Mesenteric fat pad (tissue), 1 donor: ENCODE results near the gene TNRC6B. TPM values are rescaled to one million over a fixed set of nuclear protein-coding genes. Genes with fewer than 3 reads are reported as not detected.
"Not testable (repeated sequence)": the region's sequence is repeated elsewhere in the genome, so short reads cannot be mapped to it uniquely, and the experiment has no call there.

Experiments
- DNase-seq: peaks from one replicate; pipeline ENCODE4 v3.0.0-alpha.2; 2020; ENCODE audit warnings: low spot score
- total RNA-seq: library from RNA; stranded (reverse); fragmentation: NEBNext Ultra II Directional; extraction: Animal tissue kit (Norgen Biotek cat#: 25700); gene quantifications from one replicate; pipeline ENCODE4 v1.2.1, GENCODE V29; 2021
- donor health status: DM: yes; HTN: yes; CAD: no.

Gene TNRC6B
- total RNA-seq, 1 donor from 2014 or later: 37.4 TPM

- no peak for DNase-seq
These were observed 107.8 kb downstream of the TNRC6B start for GRCh38 chr22:40285513-40285912.

- no peak for DNase-seq
These were observed 112.3 kb downstream of the TNRC6B start for GRCh38 chr22:40289991-40290459.

- no peak for DNase-seq
These were observed 112.8 kb downstream of the TNRC6B start for GRCh38 chr22:40290516-40290915.

- no peak for DNase-seq
These were observed 117.0 kb downstream of the TNRC6B start for GRCh38 chr22:40294696-40295095.

GRCh38 chr22:40300316-40300715 is 122.6 kb downstream of the TNRC6B start:
- DNase-seq: no peak

- no peak for DNase-seq
These were observed 123.4 kb downstream of the TNRC6B start for GRCh38 chr22:40300884-40301672.

- no peak for DNase-seq
These were observed 124.4 kb downstream of the TNRC6B start for GRCh38 chr22:40302149-40302548.

- DNase-seq: no peak
These were observed 127.9 kb downstream of the TNRC6B start for GRCh38 chr22:40305625-40306024.

- DNase-seq: no peak
These were observed 131.4 kb downstream of the TNRC6B start for GRCh38 chr22:40308999-40309573.

GRCh38 chr22:40309631-40310030 is 131.9 kb downstream of the TNRC6B start:
- no peak for DNase-seq

- no peak for DNase-seq
These were observed 132.5 kb downstream of the TNRC6B start for GRCh38 chr22:40310081-40310767.

- no peak for DNase-seq
These were observed 133.0 kb downstream of the TNRC6B start for GRCh38 chr22:40310768-40311120.

GRCh38 chr22:40311646-40312045 is 133.9 kb downstream of the TNRC6B start:
- DNase-seq: not testable (repeated sequence)

- DNase-seq: no peak
These were observed 134.3 kb downstream of the TNRC6B start for GRCh38 chr22:40312050-40312449.

GRCh38 chr22:40313007-40313406 is 135.3 kb downstream of the TNRC6B start:
- no peak for DNase-seq

GRCh38 chr22:40314041-40314440 is 136.3 kb downstream of the TNRC6B start:
- no peak for DNase-seq

- DNase-seq: no peak
These were observed 143.0 kb downstream of the TNRC6B start for GRCh38 chr22:40320687-40321086.

GRCh38 chr22:40322021-40322420 is 144.3 kb downstream of the TNRC6B start:
- no peak for DNase-seq

GRCh38 chr22:40322818-40323447 is 145.2 kb downstream of the TNRC6B start:
- no peak for DNase-seq

GRCh38 chr22:40323681-40324171 is 146.0 kb downstream of the TNRC6B start:
- DNase-seq: no peak

GRCh38 chr22:40324468-40325305 is 147.0 kb downstream of the TNRC6B start:
- no peak for DNase-seq
